ENCODE measurements around the gene GKN2. TPM values are rescaled to one million over a fixed set of nuclear protein-coding genes. Genes with fewer than 3 reads are reported as not detected.

Gene GKN2
- polyA plus RNA-seq (2012; ENCODE audit: insufficient read depth, insufficient read length, low read depth) = not detected

GRCh38 chr2:68952887-68953521 lies at the start of gene GKN2:
Gene GKN2 (minus strand): TSS chr2:68952893. CDS start chr2:68952861, 32 bp downstream.
- no peak for TF ChIP-seq CTCF (IDR thresholded peaks at IDR 0.05; ENCODE audit: low read depth, low read length)

GRCh38 chr2:69001879-69002278 lies 49.2 kb upstream of the GKN2 start:
- no peak for DNase-seq
- no peak for TF ChIP-seq CTCF (IDR thresholded peaks at IDR 0.05; ENCODE audit: low read depth, low read length)
- Histone ChIP-seq H3K9me3 (no peaks in the 10 kb centered on the region), H3K27me3 (no peaks in the 10 kb centered on the region), H3K36me3 (no peaks in the 10 kb centered on the region), H3K4me1 (no peaks in the 10 kb centered on the region), H3K4me3 (ENCODE audit: low read depth, low read length) (no peak overlapping the region)

More at GRCh38 chr2:68952887-68953521, at the start of gene GKN2:
- no peaks in the 10 kb centered on the region for H3K27me3 ChIP-seq
- DNase-seq = no peak
- no peak within 1 kb of the TSS for H3K4me3 ChIP-seq (ENCODE audit: low read depth, low read length)
- no peaks in the 10 kb centered on the region for H3K4me1 ChIP-seq
- no peaks in the 10 kb centered on the region for H3K36me3 ChIP-seq
- no peaks in the 10 kb centered on the region for H3K9me3 ChIP-seq

- H3K9me3 ChIP-seq = no peaks in the 10 kb centered on the region
- no peaks in the 10 kb centered on the region for H3K4me1 ChIP-seq
- no peak for DNase-seq
- H3K36me3 ChIP-seq = no peaks in the 10 kb centered on the region
- TF ChIP-seq CTCF (IDR thresholded peaks at IDR 0.05; ENCODE audit: low read depth, low read length) = no peak
- H3K4me3 ChIP-seq (ENCODE audit: low read depth, low read length) = no peak overlapping the region
- H3K27me3 ChIP-seq = no peaks in the 10 kb centered on the region
These were observed 44.7 kb upstream of the GKN2 start for GRCh38 chr2:68997401-68997800.

GRCh38 chr2:68995916-68996315 lies 43.2 kb upstream of the GKN2 start:
- Histone ChIP-seq H3K9me3 (no peaks in the 10 kb centered on the region), H3K4me1 (no peaks in the 10 kb centered on the region), H3K27me3 (no peaks in the 10 kb centered on the region), H3K4me3 (ENCODE audit: low read depth, low read length) (no peak overlapping the region), H3K36me3 (no peaks in the 10 kb centered on the region)
- no peak for DNase-seq
- no peak for TF ChIP-seq CTCF (IDR thresholded peaks at IDR 0.05; ENCODE audit: low read depth, low read length)

GRCh38 chr2:68994864-68995263 lies 42.2 kb upstream of the GKN2 start:
- DNase-seq = no peak
- H3K36me3 ChIP-seq = no peaks in the 10 kb centered on the region

More at GRCh38 chr2:68994864-68995263, 42.2 kb upstream of the GKN2 start:
- no peaks in the 10 kb centered on the region for H3K4me1 ChIP-seq
- H3K27me3 ChIP-seq = no peaks in the 10 kb centered on the region
- TF ChIP-seq CTCF (IDR thresholded peaks at IDR 0.05; ENCODE audit: low read depth, low read length) = no peak
- no peak overlapping the region for H3K4me3 ChIP-seq (ENCODE audit: low read depth, low read length)
- no peaks in the 10 kb centered on the region for H3K9me3 ChIP-seq

Data from BE2C (cell line).